WERI-Rb-1 (cell line): Measurements from ENCODE around the gene DCP1A.

Experiments
- DNase-seq: peaks from one replicate; pipeline ENCODE4 v3.0.0-alpha.2; 2020
- H3K27ac ChIP-seq: fragments of 250-450 bp; sonication (Bioruptor Pico); 2 replicates; pipeline ENCODE4 v1.5.1; 2020; ENCODE audit warnings: mild to moderate bottlenecking, moderate library complexity
- H3K27me3 ChIP-seq: fragments of 250-450 bp; sonication (Bioruptor Pico); 2 replicates; pipeline ENCODE4 v1.5.1; 2021; ENCODE audit warnings: mild to moderate bottlenecking, low read depth, moderate library complexity; ENCODE audit not compliant: insufficient read depth, severe bottlenecking
- H3K36me3 ChIP-seq: fragments of 250-450 bp; sonication (Bioruptor Pico); 2 replicates; pipeline ENCODE4 v1.5.1; 2020; ENCODE audit warnings: mild to moderate bottlenecking, moderate library complexity
- H3K4me3 ChIP-seq: 2 replicates; pipeline ENCODE4 v1.5.1; 2011; ENCODE audit warnings: low read depth, mild to moderate bottlenecking, control low read depth, low read length
- H3K9me3 ChIP-seq: fragments of 250-450 bp; sonication (Bioruptor Pico); 2 replicates; pipeline ENCODE4 v1.5.1; 2021; ENCODE audit warnings: mild to moderate bottlenecking, moderate library complexity; ENCODE audit not compliant: severe bottlenecking
- CTCF ChIP-seq: IDR thresholded peaks from 2 replicates; pipeline ENCODE4 v1.5.1; 2011; ENCODE audit warnings: low read depth, mild to moderate bottlenecking, control low read depth, inconsistent platforms, low read length

DCP1A gene

GRCh38 chr3:53347261-53348064, at the start of gene DCP1A:
TSS of gene DCP1A (minus strand) at chr3:53347543. CDS start at chr3:53347517, 26 bp downstream.
- Histone ChIP-seq H3K4me3 (peak within 1 kb of the TSS; percentile 94), H3K9me3 (no peaks in the 10 kb centered on the region), H3K27me3 (no peaks in the 10 kb centered on the region), H3K36me3 (peaks cover 15% of the 10 kb centered on the region), H3K27ac (peak within 1 kb of the TSS; percentile 80)
- TF ChIP-seq CTCF: no peak
- DNase-seq: peak; percentile 96

- Histone ChIP-seq H3K27ac (no peak overlapping the region), H3K9me3 (no peaks in the 10 kb centered on the region), H3K27me3 (no peaks in the 10 kb centered on the region), H3K4me3 (no peak overlapping the region), H3K36me3 (no peaks in the 10 kb centered on the region)
- DNase-seq: no peak
- no peak for TF ChIP-seq CTCF
These were observed 37.4 kb upstream of the DCP1A start for GRCh38 chr3:53384465-53385423.

GRCh38 chr3:53382106-53382505, 34.8 kb upstream of the DCP1A start:
- Histone ChIP-seq H3K27me3 (no peaks in the 10 kb centered on the region), H3K27ac (no peak overlapping the region), H3K4me3 (no peak overlapping the region), H3K9me3 (no peaks in the 10 kb centered on the region), H3K36me3 (no peaks in the 10 kb centered on the region)
- no peak for TF ChIP-seq CTCF
- no peak for DNase-seq

GRCh38 chr3:53380306-53380705, 33.0 kb upstream of the DCP1A start:
- H3K36me3 ChIP-seq: no peaks in the 10 kb centered on the region
- no peak for DNase-seq
- H3K4me3 ChIP-seq: no peak overlapping the region
- H3K9me3 ChIP-seq: no peaks in the 10 kb centered on the region
- no peaks in the 10 kb centered on the region for H3K27me3 ChIP-seq
- no peak for TF ChIP-seq CTCF
- H3K27ac ChIP-seq: no peak overlapping the region

- no peaks in the 10 kb centered on the region for H3K36me3 ChIP-seq
- H3K4me3 ChIP-seq: no peak overlapping the region
- DNase-seq: no peak
- no peak for TF ChIP-seq CTCF
- no peaks in the 10 kb centered on the region for H3K27me3 ChIP-seq
- H3K27ac ChIP-seq: no peak overlapping the region
- H3K9me3 ChIP-seq: no peaks in the 10 kb centered on the region
These were observed 32.6 kb upstream of the DCP1A start for GRCh38 chr3:53379898-53380297.
